Measurements from ENCODE around the gene HIPK4.
"Not testable (repeated sequence)": the region's sequence is repeated elsewhere in the genome, so short reads cannot be mapped to it uniquely, and the experiment has no call there.

The HIPK4 gene

DNA sequence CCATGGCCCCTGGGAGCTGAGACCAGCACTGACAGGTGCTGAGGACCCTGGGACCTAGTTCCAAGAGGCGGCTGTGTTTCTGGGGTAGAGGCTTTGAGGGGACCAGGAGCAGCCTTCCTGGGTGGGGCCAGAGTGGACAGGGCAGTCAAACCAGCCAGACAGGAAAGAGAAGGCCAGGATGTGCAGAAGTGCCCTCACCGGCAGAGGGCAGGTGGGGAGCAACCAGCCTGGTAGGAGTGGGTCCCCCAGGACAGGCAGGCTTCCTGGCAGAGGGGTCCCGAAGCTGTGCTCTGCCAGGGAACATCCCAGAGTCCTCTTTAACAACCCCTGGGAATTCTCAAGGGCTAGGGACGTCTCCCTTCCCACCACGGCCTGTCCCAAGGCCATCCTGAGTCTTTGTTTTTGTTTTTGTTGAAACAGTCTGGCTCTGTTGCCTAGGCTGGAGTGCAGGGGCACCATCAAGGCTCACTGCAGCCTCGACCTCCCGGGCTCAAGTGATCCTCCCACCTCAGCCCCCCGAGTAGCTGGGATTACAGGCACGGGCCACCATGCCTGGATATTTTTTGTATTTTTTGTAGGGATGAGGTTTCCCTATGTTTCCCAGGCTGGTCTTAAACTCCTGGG, 3.0 kb upstream of the HIPK4 start:
- DNase-seq = no peak

GRCh38 chr19:40392123-40392522, 2.1 kb upstream of the HIPK4 start:
- DNase-seq = no peak

DNA sequence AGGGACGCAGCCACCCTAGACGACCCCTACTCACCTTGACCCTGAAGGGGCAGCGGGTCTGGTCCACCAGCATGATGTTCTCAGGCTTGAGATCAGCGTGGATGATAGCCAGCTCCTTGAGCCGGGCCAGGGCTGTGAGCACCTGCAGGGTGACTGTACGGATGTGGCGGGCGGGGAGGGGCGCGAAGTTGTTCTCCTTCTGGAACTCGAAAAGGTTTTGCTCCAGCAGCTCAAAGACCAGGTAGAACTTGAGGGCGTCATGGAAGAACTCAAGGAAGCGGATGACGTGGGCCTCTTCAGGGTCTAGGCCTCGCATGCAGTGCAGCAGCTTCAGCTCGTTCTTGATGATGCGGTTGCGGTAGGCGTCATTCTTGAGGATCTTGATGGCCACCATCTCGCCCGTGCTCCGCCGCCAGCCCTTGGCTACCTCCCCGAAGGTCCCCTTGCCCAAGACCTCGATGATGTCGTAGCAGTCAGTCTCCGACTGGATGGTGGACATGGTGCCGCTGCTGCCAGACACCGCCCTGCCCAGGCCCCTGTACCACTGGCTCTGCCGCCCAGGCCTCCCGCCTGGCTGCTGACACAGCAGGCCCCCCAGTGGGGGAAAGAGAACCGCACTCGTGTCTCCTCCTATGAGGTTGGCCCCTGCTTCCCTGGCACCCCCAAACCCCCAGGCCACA, 437 bp downstream of the HIPK4 start:
- DNase-seq = no peak

DNA sequence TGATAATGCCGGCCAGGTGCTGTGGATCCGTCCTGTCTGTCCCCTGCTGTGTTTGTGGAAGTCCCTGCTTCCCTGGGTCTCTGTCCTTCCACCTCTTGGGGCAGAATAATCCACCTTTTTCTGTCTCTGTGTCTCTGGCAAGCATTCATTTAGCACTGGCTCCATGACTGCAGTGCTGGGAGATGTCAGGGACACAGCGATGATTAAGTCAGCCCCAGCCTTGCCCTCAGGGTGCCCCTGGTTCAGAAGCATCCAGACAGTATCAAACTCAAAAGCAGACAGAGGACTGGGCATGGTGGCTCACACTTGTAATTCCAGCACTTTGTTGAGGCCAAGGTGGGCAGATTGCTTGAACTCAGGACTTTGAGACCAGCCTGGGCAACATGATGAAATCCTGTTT, 1.5 kb downstream of the HIPK4 start:
- DNase-seq = no peak

DNA sequence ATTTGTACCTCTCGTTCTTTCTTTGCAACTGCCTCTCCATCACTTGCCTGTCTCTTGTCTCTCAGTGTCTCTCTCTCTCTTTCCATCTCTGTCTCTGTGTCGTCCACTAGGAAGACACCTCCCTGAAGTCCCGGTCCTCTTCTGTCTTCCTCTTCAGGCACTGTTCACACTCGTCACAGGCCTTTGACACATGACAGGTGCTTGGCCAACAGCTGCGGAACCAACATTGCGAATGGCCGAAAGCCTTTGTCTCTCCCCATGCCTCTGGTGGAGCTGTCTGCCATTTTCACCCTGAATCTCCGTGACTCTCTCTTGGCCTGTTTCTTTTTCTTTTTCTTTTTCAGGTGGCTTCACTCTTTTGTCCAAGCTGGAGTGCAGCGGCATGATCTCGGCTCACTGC, 2.8 kb downstream of the HIPK4 start:
- DNase-seq = no peak

DNA sequence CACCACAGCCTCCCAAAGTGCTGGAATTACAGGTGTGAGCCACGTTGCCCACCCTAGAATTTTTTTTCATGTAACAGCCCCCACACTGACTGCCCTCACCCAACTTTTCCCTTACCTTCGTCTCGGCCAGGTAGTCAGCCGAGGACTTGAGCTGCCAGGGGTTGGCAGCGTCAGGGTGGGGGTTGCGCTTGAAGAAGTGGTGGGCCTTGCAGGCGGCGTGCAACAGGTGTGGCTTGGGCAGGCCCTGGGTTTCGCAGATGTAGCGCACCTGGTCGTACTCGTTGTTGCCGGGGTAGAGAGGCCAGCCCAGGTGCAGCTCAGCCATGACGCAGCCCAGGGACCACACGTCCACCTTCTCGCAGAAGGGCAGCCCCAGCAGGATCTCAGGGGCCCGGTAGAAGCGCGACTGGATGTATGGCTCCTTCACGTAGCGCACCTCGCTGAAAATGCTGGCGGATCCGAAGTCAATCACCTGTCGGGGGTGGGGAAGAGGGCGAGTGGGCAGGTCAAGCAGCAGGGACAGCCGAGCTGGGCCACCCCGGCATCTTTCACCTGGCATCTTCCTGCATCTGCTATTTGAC, 6.2 kb downstream of the HIPK4 start:
- DNase-seq = no peak

GRCh38 chr19:40381321-40381720, 8.7 kb downstream of the HIPK4 start:
- DNase-seq = no peak

- DNase-seq = no peak
Observed at GRCh38 chr19:40380199-40381037, 9.6 kb downstream of the HIPK4 start.

DNA sequence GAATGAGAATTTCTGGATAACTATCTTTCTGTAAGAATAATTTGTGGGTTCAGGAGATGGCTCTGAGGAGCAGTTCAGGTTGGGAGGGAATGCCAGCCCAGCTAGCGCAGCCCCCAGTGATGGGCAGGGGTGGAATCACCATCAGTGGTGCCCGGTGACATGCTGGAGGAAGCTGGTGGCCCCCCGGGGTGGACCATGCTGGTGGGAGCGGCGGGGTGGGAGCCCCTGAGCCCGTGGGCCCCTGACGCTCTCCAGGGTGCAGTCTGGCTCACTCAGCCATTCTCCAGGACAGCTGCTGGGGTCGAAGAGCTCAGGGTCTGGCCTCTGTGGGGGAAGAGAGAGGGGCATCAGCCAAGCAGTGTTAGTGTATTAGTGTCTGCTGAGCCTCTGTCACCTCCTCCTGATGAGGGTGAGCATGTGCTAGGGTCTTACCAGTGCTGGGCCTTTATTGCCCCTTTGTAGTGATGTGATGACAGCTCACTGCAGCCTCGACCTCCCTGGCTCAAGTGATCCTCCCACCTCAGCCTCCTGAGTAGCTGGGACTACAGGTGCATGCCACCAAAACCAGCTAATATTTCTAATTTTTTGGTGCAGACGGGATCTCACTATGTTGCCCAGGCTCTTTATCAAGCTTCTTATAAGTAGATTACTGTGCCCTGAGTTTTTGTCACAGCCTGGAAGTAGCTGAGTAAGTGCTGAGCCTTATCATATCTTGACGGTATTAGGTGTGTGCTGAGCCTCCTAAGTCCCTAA, 10.4 kb downstream of the HIPK4 start:
- no peak for DNase-seq

GRCh38 chr19:40378509-40378908, 11.5 kb downstream of the HIPK4 start:
- no peak for DNase-seq

DNA sequence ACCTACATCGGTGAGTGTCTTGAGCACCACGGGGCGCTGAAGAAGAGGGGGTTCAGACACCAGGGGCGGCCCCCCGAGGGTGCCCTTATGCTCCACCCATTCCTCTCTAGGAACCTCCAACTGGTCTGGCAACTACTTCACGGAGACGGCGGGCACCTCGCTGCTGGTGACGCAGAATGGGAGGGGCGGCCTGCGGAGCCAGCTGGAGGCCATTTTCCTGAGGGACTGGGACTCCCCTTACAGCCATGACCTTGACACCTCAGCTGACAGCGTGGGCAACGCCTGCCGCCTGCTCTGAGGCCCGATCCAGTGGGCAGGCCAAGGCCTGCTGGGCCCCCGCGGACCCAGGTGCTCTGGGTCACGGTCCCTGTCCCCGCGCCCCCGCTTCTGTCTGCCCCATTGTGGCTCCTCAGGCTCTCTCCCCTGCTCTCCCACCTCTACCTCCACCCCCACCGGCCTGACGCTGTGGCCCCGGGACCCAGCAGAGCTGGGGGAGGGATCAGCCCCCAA, 12.1 kb downstream of the HIPK4 start:
- no peak for DNase-seq

DNA sequence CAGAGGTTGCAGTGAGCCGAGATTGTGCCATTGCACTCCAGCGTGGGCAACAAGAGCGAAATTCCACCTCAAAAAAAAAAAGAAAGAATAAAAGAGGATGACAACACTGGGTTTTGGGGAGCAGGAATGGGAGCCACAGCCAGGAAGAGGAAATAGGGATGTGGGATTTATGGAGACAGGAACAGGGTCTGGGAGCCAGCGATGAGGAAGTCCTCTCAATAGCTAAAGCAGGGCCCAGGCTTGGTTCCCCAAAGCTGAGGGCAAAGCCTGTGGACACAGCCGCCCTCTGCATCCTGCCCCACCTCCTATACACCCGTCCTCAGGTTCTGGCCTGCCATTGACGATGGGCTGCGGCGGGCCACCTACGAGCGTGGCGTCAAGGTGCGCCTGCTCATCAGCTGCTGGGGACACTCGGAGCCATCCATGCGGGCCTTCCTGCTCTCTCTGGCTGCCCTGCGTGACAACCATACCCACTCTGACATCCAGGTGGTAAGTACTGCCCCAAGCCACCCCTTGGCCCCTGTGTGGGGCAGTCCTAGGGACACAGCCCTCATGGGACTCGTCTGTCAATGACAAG, 13.6 kb downstream of the HIPK4 start:
- no peak for DNase-seq

- no peak for DNase-seq
Observed at GRCh38 chr19:40374084-40374483, 15.9 kb downstream of the HIPK4 start.

DNA sequence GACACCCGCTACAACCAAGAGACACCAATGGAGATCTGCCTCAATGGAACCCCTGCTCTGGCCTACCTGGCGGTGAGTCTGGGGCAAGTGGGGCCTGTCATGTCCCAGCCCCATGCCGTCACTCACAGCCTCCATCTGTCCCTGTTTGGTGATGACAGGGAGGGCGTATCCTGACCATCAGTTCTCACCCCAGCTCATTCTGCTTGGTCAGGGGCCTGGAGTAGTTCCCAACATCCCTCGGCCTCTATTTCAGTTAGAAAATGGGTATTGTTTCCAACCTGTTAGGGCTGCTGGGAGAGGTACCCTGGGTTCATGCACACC, 18.2 kb downstream of the HIPK4 start:
- no peak for DNase-seq

GRCh38 chr19:40370997-40371801, 18.8 kb downstream of the HIPK4 start:
- DNase-seq = no peak

DNA sequence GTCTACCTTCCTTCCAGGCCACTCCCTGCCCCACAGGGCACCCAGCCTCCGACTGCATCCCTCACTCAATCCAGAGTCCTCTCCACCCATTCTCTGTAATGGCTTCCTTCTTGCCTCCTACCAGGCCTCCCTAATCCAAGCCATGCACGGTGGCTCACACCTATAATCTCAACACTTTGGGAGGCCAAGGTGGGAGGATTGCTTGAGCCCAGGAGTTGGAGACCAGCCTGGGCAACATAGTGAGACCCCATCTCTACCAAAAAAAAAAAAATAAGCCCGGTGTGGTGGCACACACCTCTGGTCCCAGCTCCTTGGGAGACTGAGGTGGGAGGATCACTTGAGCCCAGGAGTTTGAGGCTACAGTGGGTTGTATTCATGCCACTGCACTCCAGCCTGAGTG, 19.7 kb downstream of the HIPK4 start:
- not testable (repeated sequence) for DNase-seq

DNA sequence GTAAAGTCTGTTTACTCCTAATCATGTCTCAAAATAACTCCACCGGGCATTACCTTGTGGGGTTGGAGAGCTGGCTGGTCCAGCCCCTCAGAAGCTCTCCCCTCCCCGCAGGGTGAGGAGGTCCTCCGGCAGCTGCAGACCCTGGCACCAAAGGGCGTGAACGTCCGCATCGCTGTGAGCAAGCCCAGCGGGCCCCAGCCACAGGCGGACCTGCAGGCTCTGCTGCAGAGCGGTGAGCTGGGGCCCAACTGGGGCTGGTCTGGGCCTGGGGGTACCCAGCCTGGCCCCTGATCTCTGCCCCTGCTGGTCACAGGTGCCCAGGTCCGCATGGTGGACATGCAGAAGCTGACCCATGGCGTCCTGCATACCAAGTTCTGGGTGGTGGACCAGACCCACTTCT, 20.2 kb downstream of the HIPK4 start:
- no peak for DNase-seq

- DNase-seq = no peak
Observed at GRCh38 chr19:40367577-40368434, 22.2 kb downstream of the HIPK4 start.

GRCh38 chr19:40366697-40367561, 23.1 kb downstream of the HIPK4 start:
- DNase-seq = no peak

All from CD4-positive, alpha-beta T cell treated with Interferon alpha-2 for 1 hour (primary cell).